ELR (cell line): Measurements from ENCODE around the gene ACSM3.
"Not testable (repeated sequence)": the region's sequence is repeated elsewhere in the genome, so short reads cannot be mapped to it uniquely, and the experiment has no call there.

Source experiments
- DNase-seq: peaks from one replicate; pipeline ENCODE4 v3.0.0-alpha.2; 2015; ENCODE audit warnings: low read depth

ACSM3 gene

GRCh38 chr16:20763461-20764232, at the start of gene ACSM3:
Gene ACSM3, plus strand, starts transcription at chr16:20764014. Its CDS starts 6,021 bp downstream, at chr16:20770035.
- DNase-seq = peak; percentile 78

DNA sequence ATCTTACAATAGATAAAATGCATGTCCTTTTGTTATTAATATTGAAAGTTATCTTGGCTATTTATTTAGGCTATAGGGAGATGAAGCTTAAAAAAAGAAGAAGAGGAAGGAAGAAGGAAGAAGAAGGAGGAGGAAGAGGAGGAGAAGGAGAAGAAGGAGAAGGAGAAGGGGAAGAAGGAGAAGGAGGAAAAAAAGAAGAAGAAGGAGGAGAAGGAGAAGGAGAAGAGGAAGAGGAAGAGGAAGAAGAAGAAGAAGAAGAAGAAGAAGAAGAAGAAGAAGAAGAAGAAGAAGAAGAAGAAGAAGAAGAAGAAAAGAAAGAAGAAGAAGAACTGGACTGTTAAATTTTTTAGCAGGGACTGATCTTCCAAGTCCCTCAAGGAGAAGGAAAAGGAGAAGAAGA, 46.1 kb upstream of the ACSM3 start:
- not testable (repeated sequence) for DNase-seq

- no peak for DNase-seq
These were observed 43.6 kb upstream of the ACSM3 start for GRCh38 chr16:20720251-20720650.

- DNase-seq = no peak
These were observed 37.2 kb upstream of the ACSM3 start for GRCh38 chr16:20726661-20727060.

- no peak for DNase-seq
These were observed 36.6 kb upstream of the ACSM3 start for GRCh38 chr16:20727181-20727580.

DNA sequence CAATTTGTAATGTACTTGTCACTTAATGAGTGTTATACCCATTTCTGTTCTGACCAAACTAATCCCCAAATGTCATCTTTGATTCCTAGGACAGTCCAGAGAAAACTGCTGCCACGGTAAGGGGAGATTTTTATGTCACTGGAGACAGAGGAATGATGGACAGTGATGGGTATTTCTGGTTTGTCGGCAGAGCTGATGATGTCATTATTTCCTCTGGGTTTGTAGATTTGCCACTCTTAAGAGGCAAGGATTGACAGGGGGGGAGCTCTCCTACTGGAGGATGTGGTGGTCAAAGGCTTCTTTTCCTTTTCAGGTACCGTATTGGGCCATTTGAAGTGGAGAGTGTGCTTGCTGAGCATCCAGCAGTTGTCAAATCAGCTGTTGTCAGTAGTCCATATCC, 34.7 kb upstream of the ACSM3 start:
- DNase-seq = no peak

DNA sequence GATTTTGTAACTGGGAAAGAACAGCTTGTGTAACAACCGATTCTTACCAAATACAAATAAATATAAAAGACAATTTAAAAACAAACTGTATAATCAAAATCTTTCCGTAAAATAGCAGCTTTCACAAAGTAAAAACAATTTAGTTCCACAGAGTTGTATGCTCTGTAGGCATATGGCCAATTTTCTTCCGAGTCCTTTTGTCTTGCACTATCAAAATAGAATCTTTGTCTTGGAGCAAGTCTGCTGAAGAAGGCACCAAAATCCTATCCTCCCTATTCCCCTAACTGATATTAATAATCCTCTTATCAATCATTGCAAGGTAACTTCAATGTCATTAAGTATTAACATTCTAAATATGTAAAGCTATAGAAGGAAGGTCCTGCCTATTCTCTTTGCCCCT, 29.8 kb upstream of the ACSM3 start:
- no peak for DNase-seq

GRCh38 chr16:20734782-20735181, 29.0 kb upstream of the ACSM3 start:
- DNase-seq = no peak

DNA sequence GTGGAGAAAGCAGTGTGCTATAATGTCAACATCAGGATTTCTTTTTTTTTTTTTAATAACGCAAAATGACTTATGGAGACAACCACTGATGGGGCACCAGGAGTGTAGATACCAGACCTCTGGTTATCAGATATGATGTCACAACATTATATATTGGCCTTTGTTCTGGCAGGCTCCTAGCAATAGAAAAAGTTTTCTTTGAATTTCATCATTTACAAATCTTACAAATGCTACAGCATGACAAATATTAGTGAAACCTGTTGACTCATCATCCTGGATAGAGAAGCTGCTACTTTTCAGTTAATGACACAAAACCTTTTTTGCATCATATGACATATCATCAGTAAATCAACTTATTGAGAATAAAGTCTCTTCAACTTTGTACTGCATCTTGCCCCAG, 28.3 kb upstream of the ACSM3 start:
- peak; percentile 9 for DNase-seq

DNA sequence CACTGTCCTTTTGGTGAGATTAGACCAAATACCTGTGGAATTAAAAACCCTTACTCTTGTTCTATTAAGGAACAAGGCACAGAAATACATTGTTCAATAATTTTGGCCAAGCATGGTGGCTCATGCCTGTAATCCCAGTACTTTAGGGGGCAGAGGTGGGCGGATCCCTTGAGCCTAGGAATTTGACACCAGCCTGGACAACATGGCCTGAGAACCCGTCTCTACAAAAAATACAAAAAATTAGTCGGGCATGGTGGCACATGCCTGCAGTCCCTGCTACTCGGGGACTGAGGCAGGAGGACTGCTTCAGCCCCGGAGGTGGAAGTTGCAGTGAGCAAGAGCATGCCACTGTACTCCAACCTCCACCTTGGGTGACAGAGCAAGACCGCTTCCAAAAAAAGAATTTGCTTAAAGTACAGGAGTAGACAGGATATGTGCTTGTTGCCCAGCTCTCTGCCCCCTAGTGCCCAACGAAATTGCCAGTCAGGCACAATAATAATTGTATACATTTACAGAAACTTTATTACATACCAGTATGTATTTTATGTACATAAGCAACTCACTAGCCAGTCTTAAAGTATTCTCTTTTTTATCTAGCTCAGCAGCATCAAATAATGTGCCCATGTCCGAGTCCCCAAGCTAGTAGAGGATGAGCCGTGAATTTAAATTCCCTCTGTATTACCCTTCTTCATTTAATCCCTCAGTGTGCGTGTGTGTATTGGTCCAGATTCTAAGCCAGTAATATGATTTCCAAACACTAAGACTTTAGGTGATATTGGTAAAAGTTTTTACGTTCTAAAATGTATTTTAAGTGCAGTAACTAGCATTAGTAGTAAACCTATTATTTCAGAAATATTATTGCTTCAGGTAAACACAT, 23.6 kb upstream of the ACSM3 start:
- peak; percentile 23 for DNase-seq

GRCh38 chr16:20740901-20741521, 22.8 kb upstream of the ACSM3 start:
- peak; percentile 79 for DNase-seq

DNA sequence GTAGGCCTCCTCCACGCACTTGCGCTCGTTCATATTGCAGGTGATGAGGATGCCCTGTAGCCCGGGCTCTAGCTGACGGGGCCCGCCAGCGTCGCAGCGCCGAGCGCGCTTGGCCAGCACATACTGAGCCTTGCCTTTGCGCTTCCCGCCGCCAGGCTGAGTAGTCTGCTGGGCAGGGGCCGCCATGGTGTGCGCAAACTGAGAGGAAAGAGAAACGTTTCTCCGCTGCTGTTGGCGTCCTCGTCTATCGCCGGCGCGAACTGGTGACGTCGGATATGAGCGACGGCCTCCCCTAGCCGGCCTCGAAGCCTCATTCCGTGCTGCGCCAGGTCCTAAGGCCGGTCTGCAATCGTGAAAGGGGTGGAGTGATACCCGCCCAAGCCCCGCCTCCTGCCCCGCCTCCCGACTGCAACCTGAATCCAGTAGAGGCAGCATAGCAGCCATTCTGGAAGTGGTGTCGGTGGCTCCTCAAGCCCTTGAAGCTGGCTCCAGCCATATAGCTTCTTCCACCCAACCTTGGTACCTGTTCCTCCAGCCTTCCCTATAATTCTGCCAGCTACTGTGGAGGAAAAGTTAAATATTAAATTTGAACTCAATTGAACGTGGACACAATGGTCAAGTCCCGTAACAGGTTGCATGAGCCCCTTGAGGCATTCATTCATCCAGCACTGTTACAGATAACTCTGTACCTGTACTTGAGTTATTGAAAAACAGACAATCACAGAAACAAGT, 22.1 kb upstream of the ACSM3 start, which contains the start of gene THUMPD1:
THUMPD1 (minus strand) TSS at position 265 of the 732 bp plus-strand sequence; CDS start at position 186, 79 bp downstream.
- DNase-seq = peak; percentile 93

- DNase-seq = no peak
These were observed 20.2 kb upstream of the ACSM3 start for GRCh38 chr16:20743591-20743990.

DNA sequence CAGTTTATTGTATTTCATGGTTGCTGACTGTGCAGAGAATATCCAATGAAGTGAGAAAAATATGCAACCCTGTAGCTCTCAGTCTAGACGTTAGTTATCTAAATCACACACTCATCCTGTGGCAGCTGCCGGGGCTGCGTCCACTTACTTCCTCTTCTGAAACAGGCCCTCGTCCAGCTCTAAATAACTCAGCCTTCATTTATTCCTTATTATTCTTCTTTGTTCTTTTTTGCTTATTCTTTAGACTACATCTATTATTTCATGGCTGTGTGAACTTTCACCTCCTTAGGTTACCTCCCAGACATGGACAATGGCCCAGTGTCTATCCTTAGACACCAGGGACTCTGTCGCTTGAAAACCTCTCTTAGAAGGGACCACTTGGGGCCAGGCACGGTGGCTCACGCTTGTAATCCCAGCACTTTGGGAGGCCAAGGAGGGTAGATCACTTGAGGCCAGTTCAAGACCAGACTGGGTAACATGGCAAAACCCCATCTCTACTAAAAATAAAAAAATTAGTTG, 18.8 kb upstream of the ACSM3 start:
- DNase-seq = no peak

- no peak for DNase-seq
These were observed 17.4 kb upstream of the ACSM3 start for GRCh38 chr16:20746461-20746860.

- no peak for DNase-seq
These were observed 16.6 kb upstream of the ACSM3 start for GRCh38 chr16:20747030-20747816.

GRCh38 chr16:20749474-20749873, 14.3 kb upstream of the ACSM3 start:
- DNase-seq = no peak

DNA sequence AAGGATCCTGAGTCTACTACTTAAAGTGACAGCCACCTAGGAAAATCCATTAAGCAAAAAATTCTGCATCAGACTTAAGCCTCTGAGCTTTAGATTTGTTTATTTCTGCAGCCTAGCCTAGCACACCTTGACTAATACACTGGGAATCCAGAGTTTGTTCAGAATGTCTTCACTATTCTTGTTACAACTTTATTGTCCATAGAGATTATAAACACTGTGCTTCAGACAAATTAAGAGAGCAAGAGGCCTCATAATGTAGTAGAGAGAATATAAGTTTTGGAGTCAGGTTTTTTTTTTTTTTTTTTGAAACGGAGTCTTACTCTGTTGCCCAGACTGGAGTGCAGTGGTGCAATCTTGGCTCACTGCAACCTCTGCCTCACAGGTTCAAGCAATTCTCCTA, 13.3 kb upstream of the ACSM3 start:
- peak; percentile 2 for DNase-seq

GRCh38 chr16:20753727-20754126, 10.1 kb upstream of the ACSM3 start:
- DNase-seq = no peak

- DNase-seq = no peak
These were observed 8.6 kb upstream of the ACSM3 start for GRCh38 chr16:20755238-20755637.

GRCh38 chr16:20755799-20756198, 8.0 kb upstream of the ACSM3 start:
- DNase-seq = not testable (repeated sequence)
